ENCODE results near the gene LIPG.

DNA sequence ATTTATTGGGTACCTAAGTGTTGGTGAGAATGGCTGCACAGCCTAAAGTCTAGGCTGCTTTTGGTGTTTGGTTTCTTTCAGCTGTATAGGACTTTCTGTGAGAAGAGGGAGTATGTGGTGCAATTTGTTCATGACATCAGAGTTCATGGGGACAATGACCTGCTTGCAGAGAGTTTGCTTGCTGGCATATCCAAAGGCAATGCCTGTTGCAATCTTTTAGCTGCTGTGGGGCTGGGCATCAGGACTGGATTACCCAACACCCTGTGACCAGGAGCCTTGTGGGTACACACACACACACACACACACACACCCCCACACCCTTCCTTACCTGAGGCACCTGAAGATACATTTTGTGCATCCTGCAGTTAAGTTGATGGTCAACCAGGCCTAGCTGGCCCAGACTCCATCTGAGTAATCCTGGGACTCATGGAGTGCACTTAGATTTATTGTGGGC, 68.4 kb downstream of the LIPG start:
- TF ChIP-seq EZH2 (IDR thresholded peaks at IDR 0.05; ENCODE audit: borderline replicate concordance) (no peak), EZH2phosphoT487 (IDR thresholded peaks at IDR 0.05; ENCODE audit: low read depth, severe bottlenecking, unreplicated experiment) (no peak)
- TF ChIP-seq, protein P1, sequence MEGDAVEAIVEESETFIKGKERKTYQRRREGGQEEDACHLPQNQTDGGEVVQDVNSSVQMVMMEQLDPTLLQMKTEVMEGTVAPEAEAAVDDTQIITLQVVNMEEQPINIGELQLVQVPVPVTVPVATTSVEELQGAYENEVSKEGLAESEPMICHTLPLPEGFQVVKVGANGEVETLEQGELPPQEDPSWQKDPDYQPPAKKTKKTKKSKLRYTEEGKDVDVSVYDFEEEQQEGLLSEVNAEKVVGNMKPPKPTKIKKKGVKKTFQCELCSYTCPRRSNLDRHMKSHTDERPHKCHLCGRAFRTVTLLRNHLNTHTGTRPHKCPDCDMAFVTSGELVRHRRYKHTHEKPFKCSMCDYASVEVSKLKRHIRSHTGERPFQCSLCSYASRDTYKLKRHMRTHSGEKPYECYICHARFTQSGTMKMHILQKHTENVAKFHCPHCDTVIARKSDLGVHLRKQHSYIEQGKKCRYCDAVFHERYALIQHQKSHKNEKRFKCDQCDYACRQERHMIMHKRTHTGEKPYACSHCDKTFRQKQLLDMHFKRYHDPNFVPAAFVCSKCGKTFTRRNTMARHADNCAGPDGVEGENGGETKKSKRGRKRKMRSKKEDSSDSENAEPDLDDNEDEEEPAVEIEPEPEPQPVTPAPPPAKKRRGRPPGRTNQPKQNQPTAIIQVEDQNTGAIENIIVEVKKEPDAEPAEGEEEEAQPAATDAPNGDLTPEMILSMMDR (IDR thresholded peaks at IDR 0.05; ENCODE audit: poor library complexity): no peak
